Astrocyte of the hippocampus (primary cell): ENCODE results near the gene SUPT4H1.

ENCODE experiments used
- DNase-seq: peaks from one replicate; pipeline ENCODE4 v3.0.0; 2011; ENCODE audit warnings: low read depth, low spot score

SUPT4H1 gene

GRCh38 chr17:58319173-58320162 lies 32.5 kb downstream of the SUPT4H1 start:
- no peak for DNase-seq

GRCh38 chr17:58318627-58319172 lies 33.3 kb downstream of the SUPT4H1 start:
- no peak for DNase-seq

DNA sequence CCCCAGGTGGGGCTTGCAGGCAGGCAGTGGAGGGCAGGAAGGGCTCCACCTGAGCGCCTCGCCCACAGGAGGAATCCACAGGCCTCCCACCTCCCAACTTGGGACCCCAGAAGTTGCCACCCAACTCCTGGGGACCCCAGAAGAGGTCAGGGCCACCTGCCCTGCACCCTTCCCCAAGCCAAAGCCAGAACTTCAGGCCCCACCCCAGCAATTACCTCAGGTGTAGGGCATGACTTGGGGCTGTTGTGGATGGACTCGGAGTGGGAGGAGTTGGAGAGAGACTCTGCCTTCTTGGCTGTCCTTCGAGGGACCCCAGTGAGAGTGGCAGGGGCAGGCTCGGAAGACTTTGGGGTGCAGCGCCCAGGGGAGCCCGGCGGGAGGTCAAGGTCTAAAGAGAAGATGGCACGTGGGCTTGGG lies 33.9 kb downstream of the SUPT4H1 start:
- no peak for DNase-seq

DNA sequence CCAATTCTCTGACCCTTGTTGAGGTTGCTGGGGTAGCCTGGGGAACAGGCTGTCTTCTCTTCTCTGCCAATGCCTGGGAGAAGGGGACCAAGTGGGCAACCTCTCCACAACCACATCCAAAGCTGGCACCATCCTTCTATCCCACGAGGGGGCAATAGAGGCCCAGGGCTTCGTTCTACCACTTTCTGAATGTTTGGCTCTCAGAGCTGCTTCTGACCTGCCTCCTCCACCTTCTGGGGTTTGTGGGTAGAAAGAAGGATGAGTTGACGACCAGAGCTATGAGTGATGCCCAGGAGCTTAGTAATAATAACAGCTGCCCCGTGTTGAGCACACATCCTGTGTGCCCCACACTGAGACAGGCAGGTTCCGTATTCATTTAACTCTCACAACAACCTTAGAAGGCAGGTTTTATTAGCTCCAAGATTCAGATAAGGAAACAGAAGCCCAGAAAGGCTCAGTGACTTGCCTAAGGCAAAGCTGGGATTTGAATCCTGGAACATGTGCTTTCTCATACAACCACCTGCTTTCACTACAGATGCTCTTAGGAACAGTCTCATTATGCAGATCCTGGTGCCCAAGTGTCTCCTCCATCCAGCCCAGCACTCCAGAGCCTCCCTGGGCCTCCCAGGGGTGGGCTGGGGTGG lies 34.5 kb downstream of the SUPT4H1 start:
- peak; percentile 76 for DNase-seq

DNA sequence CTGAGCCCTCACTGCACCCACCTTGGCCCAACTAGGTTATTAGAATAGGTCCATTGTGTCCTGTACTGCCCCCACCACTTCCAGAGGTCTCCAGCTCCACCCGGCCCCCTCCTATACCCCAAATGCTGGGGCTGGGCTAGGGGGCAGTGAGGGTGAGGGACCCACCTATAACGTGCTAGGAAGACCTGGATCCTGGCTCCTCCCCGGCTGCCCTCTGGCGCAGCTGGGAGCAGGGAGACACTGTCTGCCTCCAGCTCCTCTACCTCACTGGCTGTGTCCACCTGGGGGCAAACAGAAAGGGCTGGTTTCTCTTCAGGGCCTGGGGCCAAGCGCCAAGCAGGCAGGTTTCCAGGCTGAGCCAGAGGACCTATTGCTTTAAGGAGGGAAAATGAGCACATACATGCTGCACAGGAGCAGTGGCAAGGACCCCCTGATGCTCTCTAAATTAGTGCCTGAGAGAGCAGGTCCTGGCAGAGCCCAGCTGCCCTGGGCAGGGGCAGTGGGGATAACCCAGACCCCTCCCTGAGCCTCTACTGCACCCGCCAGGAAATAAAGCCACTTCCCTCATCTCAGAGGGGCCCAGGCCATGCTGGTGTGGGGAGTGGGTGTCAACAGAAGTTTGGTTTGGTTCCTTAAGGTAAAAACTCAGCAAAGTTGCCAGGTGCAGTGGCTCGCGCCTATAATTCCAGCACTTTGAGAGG lies 35.6 kb downstream of the SUPT4H1 start:
- DNase-seq, result no peak

GRCh38 chr17:58315750-58316149 lies 36.3 kb downstream of the SUPT4H1 start:
- no peak for DNase-seq

GRCh38 chr17:58315281-58315711 lies 36.7 kb downstream of the SUPT4H1 start:
- DNase-seq, result no peak

- DNase-seq, result no peak
These were observed 37.3 kb downstream of the SUPT4H1 start for GRCh38 chr17:58314706-58315015.

DNA sequence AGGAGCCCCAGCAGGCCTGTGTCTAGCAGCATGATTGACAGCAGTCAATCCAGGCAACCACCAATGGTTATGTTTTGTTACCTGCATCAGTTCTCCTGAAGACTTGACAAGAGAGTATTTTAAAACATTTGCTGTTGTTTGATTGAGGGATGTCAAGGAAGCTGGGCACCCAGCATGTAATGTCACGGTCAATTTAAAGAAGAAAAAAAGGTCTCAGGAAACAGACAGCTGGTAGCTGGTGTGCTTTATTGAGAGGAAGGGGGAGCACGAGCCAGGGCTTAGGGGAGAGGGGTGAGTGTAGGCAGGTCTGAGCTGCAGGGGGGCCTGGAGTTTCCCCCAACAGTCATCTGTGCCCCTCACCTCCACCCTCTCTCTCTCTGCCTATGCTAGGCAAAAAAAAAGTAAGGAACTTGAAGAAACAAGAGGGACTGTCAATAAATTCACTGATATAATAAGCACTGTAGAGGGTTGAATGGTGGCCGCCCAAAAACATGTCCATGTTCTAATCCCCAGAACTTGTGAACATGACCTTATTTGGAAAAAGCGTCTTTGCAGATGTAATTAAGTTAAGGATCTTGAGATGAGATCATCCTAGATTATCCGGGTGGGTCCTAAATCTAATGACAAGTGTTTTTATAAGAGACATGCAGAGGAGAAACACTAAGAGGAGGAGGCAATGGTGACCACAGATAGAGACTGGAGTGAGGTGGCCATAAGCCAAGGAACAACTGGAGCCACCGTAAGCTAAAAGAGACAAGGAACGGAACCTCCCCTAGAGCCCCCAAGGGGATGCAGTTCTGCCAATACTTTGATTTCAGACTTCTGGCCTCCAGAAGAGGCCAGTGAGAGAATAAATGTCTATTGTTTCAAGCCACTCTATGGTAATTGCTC lies 37.9 kb downstream of the SUPT4H1 start:
- no peak for DNase-seq

DNA sequence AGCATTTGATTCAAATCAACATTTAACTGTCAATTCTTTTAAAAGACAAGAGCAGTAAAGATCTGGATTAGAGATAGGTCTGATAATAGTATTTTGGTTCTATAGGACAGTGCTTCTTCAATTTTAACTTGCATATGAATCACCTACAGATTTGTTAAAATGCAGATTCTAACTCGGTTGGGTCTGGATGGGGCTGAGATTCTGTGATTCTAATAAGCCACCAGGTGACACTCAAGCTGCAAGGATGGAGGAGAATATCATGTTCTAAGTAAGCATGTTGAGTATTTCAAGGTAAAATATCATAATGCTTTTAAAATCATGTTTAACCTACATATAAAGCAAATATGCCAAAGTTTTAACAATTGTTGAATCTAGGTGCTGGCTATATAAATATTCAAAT lies 39.2 kb downstream of the SUPT4H1 start:
- no peak for DNase-seq

GRCh38 chr17:58312021-58312630 lies 39.9 kb downstream of the SUPT4H1 start:
- no peak for DNase-seq

DNA sequence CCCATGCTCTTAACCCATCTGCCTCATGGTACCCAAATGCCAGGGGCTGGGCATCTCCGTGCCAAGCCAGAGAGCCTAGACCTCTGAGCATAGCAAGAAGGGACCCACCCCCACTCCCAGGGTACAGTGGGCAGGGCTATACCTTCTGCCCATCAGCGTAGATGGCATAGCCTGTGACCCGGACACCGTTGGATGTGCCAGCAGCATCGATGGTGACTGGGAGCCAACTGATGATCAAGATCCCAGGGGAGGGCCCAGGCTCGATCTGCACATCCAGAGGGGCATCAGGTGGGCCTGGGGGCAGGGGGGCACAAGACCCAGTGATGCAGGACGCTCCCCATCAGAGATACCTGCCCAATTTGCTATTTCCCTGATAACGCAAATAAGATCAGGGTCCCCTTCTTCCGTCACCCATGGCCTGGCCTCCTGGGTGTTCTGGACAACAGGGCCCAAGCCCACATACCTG lies 40.5 kb downstream of the SUPT4H1 start:
- no peak for DNase-seq

- no peak for DNase-seq
These were observed 41.2 kb downstream of the SUPT4H1 start for GRCh38 chr17:58310511-58311428.

DNA sequence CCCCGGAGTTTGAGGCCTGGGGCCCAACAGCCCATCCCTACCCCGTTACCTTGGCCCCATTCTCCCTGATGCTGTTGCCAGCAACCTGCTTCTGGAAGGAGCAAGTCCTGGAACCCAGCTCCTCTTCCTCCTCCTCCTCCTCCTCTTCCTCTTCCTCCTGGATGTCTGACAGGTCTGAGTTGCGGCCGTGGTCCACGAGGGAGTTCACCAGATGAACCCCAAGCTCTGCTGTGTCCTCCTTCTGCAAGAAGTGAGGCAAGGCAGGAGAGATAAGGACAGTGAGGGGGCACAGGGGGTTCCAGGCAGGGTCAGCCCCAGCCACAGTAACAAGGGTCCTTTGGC lies 42.1 kb downstream of the SUPT4H1 start:
- DNase-seq, result no peak

DNA sequence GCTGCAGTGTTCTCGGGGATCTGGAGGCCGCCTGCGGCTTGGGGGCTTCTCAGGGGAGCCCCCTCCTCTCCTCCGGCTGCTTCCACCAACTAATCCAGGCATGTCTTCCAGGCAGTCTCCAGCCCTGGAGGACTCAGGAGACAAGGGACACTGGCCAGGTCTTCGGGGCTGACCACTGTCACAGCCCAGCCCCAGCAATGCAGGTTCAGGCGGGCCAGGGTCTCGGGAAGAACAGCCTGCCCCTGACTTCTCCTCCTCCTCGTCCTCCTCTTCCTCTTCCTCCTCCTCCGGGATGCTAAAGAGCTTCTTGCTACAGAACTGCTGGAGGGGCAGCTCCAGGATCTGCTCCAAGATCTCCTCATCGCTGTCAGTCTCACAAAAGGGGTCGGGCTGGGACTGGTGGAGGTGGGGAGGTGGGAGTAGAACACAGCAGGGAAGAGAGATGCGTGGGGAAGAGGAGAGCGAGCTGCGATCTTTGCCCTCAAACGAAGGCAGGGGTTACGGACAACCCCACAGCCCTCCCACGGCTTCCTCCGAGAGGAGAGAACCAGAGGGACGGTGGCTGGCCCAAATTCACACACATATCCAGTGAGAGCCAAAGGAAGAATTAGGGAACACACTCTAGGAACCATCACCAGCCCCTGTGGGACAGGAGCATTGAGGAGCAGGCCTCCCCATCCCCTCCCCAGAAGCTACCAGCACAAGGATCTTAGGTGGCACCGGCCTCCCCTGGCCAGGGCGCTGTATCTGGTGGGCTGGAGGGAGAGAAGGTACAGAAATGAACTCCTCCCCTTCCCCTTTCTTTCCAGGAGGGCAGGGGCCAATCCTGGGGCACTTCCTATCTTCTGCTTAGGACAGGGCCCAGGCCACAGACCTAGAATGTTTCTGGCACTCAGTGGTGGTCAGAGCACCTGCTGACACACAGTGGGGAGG lies 42.8 kb downstream of the SUPT4H1 start:
- no peak for DNase-seq

DNA sequence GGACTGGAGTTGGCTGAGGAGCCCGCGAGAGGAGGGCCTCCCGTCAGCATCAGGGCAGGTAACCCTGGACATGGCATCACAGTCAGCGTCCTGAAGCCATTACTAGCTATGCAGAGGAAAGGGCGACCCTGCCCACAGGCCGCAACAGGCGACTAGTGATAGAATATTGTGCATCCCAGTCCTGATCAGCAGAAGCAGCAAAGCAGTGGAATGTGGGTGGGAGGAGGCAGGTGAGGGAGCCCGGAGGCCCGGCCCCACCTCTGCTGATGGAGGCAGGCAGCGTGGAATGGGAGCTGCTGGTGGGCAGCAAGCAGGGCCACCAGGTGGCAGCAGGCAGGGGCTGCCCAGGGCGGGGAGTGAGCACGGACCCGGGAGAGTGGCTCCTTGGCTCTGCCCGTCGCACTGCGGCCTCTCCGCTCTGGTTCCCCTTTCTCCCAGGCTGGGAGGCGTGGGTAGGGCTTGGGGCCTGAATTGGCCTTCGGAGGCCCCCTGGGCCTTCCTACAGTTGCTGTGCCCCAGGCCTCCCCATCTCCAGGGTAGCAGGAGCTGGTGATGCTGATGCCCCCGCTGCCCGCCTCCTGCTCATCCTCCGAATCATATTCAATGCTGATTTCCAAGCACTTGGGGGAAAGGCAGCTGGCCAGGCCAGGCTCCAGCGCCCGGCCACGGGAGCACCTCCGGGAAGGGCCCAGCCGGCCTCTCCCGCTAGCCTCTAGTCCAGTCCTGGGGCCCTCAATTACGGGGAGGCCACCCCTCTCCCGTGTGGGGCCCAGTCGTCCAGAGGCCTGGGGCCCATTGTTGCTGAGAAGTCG lies 43.6 kb downstream of the SUPT4H1 start:
- peak; percentile 21 for DNase-seq

DNA sequence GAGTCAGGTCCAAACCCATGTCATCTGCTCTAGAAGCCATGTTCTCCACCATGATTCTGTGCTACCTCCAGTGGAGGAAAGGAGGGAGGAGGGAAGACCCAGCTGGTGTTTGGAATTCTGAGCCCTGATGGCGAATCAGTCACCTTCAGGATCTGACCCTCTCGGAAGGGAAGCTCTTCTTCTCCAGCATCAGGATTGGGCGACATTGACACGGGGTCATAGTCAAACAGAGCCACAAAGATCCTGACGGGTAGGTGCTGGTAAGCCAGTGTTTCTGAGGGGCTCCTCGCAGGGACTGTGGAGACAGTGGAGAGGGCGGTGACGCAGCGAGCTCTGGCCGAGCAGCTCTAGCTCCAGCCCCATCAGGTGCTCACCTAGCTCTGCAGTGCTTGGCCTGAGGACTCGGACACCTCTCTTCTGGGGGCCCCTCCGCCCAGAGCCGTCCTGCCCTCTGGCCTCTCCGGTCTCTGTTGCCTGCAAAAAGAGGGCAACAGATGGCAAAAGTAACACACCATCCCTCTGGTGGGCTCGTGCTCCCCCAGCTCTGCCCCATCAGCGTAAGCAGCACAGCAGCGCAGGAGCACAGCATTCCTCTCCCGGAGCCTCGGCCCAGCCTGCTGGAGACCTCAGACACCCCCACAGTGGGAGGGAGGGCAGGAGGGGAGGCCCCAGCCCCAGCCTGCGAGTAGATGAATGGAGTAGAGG lies 44.4 kb downstream of the SUPT4H1 start:
- no peak for DNase-seq
